Heart right ventricle (tissue), 16 donors: ENCODE results near the gene RIN2. TPM values are rescaled to one million over a fixed set of nuclear protein-coding genes. Genes with fewer than 3 reads are reported as not detected.

Source experiments
- ATAC-seq, 8 donors: fragments of 200-7000 bp; cut with Tn5 transposase; one replicate each; pipeline ENCODE4 v1.9.1; 2020; ENCODE audit warnings: mild to moderate bottlenecking in 8 of 8, moderate library complexity in 8 of 8, moderate number of reproducible peaks in 1 of 8
- DNase-seq, 2 donors: peaks; one replicate each; pipeline ENCODE4 v3.0.0-alpha.2; 2020
- H3K27ac ChIP-seq, 10 donors: fragments of 200-600 bp; sonication (generic) in 2 of 10; one replicate each; pipeline versions ENCODE4 v1.5.0 to v1.8.0; 2020 to 2022; ENCODE audit warnings: mild to moderate bottlenecking in 3 of 10
- H3K27me3 ChIP-seq, 7 donors: fragments of 200-600 bp; one replicate each; pipeline ENCODE4 v1.8.0; 2021 to 2022; ENCODE audit warnings: mild to moderate bottlenecking in 2 of 7
- H3K36me3 ChIP-seq, 9 donors: fragments of 200-600 bp; sonication (generic) in 1 of 9; one replicate each; pipeline versions ENCODE4 v1.5.0 to v1.8.0; 2020 to 2022; ENCODE audit warnings: mild to moderate bottlenecking in 2 of 9
- H3K4me1 ChIP-seq, 9 donors: fragments of 200-600 bp; sonication (generic) in 1 of 9; one replicate each; pipeline versions ENCODE4 v1.5.0 to v1.8.0; 2020 to 2022; ENCODE audit warnings: mild to moderate bottlenecking in 4 of 9
- H3K4me3 ChIP-seq, 10 donors: fragments of 200-600 bp; sonication (generic) in 2 of 10; one replicate each; pipeline versions ENCODE4 v1.5.0 to v1.8.0; 2020 to 2022; ENCODE audit warnings: mild to moderate bottlenecking in 7 of 10, moderate library complexity in 2 of 10
- H3K9me3 ChIP-seq, 11 donors: fragments of 200-600 bp in 10 of 11; sonication (generic) in 2 of 11; one replicate each; pipeline versions ENCODE4 v1.5.0 to v1.8.0; 2013 to 2022; ENCODE audit warnings: mild to moderate bottlenecking in 2 of 11, control low read depth in 1 of 11, moderate library complexity in 1 of 11
- WGBS, 2 donors: extraction: QIAGEN DNeasy Blood & Tissue Kit; methylation state at CpG; one replicate each; pipeline ENCODE4 v1.1.7; 2013; ENCODE audit warnings: inconsistent platforms in 1 of 2; 5-methylcytosine and 5-hydroxymethylcytosine counted together
- intact Hi-C, 10 donors: fragments of 100-400 bp; cut with DNase I; formaldehyde crosslinking; loops; one replicate each; pipeline versions ENCODE4 v1.11.1 to v1.14.2; 2022
- polyA plus RNA-seq, 2 donors: library from polyadenylated mRNA; stranded (reverse); fragments of 200-250 nt; gene quantifications; one replicate each; pipeline ENCODE4 v1.2.3, GENCODE V29; 2013
- total RNA-seq, 10 donors: library from RNA; stranded (reverse); fragmentation: NEBNext Ultra II Directional in 3 of 10; extraction: Animal tissue kit (Norgen Biotek cat#: 25700) in 3 of 10; gene quantifications; one replicate each; pipeline versions ENCODE4 v1.2.1 to v1.2.4, GENCODE V29; 2021 to 2023
- TF ChIP-seq, protein P1 (sequence below), 9 donors: fragments of 200-600 bp; sonication (generic) in 2 of 9; IDR thresholded peaks; one replicate each; pipeline versions ENCODE4 v1.5.0 to v1.8.0; 2021 to 2022; ENCODE audit warnings: antibody characterized with exemption in 9 of 9, mild to moderate bottlenecking in 5 of 9, moderate library complexity in 1 of 9
- donor health status: Arrhythmogenic right ventricular cardiomyopathy.
- donor health status: ischemic (EF 13 %, LVEDD 7.1; RV severe dilation, severe dysfunction).
- donor health status: healthy with polysubstance abuse.
- donor health status: DM: no; HTN: yes; CAD: no.
- donor health status: DM: no; HTN: no; CAD: no.
- donor health status: ischemic (EF 25% LVEDD 6.9; RV normal size, moderate dysfunction).
- donor health status: ischemic (EF 25% LVEDD 5.7; RV mildly dilated, moderate dysfunction).
- donor health status: healthy.
- donor health status: DM: yes; HTN: yes; CAD: no.
- donor health status: Ischemic cardiomyopathy.
- donor health status: ischemic (EF 35%, LVEDD 5.7; RV mildly dilated, moderate dysfunction).
- donor health status: nonischemic (EF 11% LVEDD 7.7; RV severe dilation, severe dysfunction).
- donor health status: DM: yes; HTN: yes; CAD: no.
- donor health status: PGD.
- donor health status: ischemic (EF 29% LVEDD 5.4; RV normal size, mild dysfunction).
- donor health status: nonischemic (EF 23%, LVEDD 6.1; RV moderate dilation, normal function).

Gene RIN2
- total and polyA plus RNA-seq, 12 donors = 9.0 to 66.2 (median 60.5) TPM

DNA sequence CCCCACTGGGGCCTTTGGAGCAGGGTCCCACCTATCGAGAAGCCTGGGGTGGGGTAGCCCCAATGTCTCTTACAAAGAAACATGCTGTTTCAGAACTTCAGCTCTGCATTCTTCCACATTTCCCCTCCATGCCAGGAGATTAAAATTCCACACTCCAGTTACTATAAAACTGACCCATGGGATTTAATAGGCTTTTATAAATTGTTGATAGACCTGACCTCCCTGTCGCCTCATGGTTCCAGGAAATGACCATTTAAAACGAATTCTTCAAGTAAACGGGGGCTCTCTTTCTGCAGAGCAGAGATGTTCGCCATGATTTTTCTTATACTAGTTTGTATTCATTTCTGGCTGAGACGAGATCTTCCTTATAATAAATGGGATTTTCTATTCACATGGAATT is 19.3 kb downstream of the RIN2 start:
- H3K4me3 ChIP-seq = no peak overlapping the region
- no peaks in the 10 kb centered on the region for H3K9me3 ChIP-seq
- WGBS, 2 donors = 46 to 48% methylated on average over 6 of the region's 6 CpGs
- peak overlapping the region in 8 of 10 donors; percentile 2 to 71 (median 57) for H3K27ac ChIP-seq
- no peak for DNase-seq
- H3K36me3 ChIP-seq = peaks cover 0 to 4% (median 0%) of the 10 kb centered on the region in 9 donors
- H3K27me3 ChIP-seq = no peaks in the 10 kb centered on the region
- ATAC-seq = no peak
- intact Hi-C loops = loop anchor here in 2 of 10 donors (5.0 to 10.0 kb wide), 2 partner anchors 83 to 220 kb away; no protein-coding TSS in a partner anchor
- TF ChIP-seq, protein P1, sequence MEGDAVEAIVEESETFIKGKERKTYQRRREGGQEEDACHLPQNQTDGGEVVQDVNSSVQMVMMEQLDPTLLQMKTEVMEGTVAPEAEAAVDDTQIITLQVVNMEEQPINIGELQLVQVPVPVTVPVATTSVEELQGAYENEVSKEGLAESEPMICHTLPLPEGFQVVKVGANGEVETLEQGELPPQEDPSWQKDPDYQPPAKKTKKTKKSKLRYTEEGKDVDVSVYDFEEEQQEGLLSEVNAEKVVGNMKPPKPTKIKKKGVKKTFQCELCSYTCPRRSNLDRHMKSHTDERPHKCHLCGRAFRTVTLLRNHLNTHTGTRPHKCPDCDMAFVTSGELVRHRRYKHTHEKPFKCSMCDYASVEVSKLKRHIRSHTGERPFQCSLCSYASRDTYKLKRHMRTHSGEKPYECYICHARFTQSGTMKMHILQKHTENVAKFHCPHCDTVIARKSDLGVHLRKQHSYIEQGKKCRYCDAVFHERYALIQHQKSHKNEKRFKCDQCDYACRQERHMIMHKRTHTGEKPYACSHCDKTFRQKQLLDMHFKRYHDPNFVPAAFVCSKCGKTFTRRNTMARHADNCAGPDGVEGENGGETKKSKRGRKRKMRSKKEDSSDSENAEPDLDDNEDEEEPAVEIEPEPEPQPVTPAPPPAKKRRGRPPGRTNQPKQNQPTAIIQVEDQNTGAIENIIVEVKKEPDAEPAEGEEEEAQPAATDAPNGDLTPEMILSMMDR (IDR thresholded peaks at IDR 0.05) = no peak
- H3K4me1 ChIP-seq = peaks cover 36 to 88% (median 79%) of the 10 kb centered on the region in 9 donors

- TF ChIP-seq, protein P1 (IDR thresholded peaks at IDR 0.05) = no peak
- intact Hi-C loops = loop anchor here in 2 of 10 donors (5.0 to 10.0 kb wide), 2 partner anchors 83 to 219 kb away; no protein-coding TSS in a partner anchor
- no peak for DNase-seq
- Histone ChIP-seq H3K27ac (peak overlapping the region in 8 of 10 donors; percentile 3 to 71 (median 60)), H3K4me3 (no peak overlapping the region), H3K9me3 (no peaks in the 10 kb centered on the region), H3K36me3 (no peaks in the 10 kb centered on the region), H3K4me1 (peaks cover 36 to 83% (median 76%) of the 10 kb centered on the region in 9 donors), H3K27me3 (no peaks in the 10 kb centered on the region)
- no peak for ATAC-seq
- 56 to 70% methylated on average over 3 of the region's 3 CpGs for WGBS, 2 donors
Measured at GRCh38 chr20:19777981-19778380, 19.9 kb downstream of the RIN2 start.

GRCh38 chr20:19778404-19778803 is 20.3 kb downstream of the RIN2 start:
- Histone ChIP-seq H3K4me1 (peaks cover 32 to 80% (median 73%) of the 10 kb centered on the region in 9 donors), H3K36me3 (no peaks in the 10 kb centered on the region), H3K9me3 (no peaks in the 10 kb centered on the region), H3K4me3 (no peak overlapping the region), H3K27ac (peak overlapping the region in 8 of 10 donors; percentile 37 to 71 (median 60)), H3K27me3 (no peaks in the 10 kb centered on the region)
- DNase-seq = no peak
- peak in 2 of 8 donors; percentile 36 for ATAC-seq
- WGBS, 2 donors = 70% methylated on average over 3 of the region's 3 CpGs
- TF ChIP-seq, protein P1 (IDR thresholded peaks at IDR 0.05) = no peak
- intact Hi-C loops = loop anchor here in 2 of 10 donors (5.0 to 10.0 kb wide), 2 partner anchors 84 to 219 kb away; no protein-coding TSS in a partner anchor

DNA sequence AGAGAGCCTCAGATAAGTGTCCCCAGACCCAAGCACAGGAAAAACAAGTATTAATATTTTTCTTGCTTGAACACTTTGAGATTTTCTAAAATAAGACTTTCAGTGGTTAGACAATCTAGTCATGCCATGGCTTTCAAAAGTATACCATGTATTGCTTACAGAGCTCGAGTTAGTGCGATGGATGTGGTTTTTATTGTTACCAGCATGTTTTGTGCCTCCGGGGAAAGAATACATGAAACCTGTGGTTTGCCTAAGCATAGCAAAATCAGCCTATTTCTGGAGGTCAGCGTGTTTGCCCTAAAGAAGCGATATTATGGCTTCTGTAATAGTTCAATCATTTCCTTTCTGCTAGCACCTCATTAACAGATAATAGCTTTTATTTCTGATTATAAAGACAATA is 21.6 kb downstream of the RIN2 start:
- DNase-seq (no peak), ATAC-seq (no peak)
- Histone ChIP-seq H3K27me3 (no peaks in the 10 kb centered on the region), H3K36me3 (no peaks in the 10 kb centered on the region), H3K9me3 (no peaks in the 10 kb centered on the region), H3K4me1 (peaks cover 42 to 80% (median 73%) of the 10 kb centered on the region in 9 donors), H3K4me3 (no peak overlapping the region), H3K27ac (peak overlapping the region; percentile 6 to 71 (median 49))
- intact Hi-C loops = loop anchor here in 9 of 10 donors (5.0 to 10.0 kb wide), 6 partner anchors 85 to 218 kb away; no protein-coding TSS in a partner anchor
- WGBS, 2 donors = 91 to 92% methylated on average over 5 of the region's 5 CpGs
- TF ChIP-seq, protein P1 (IDR thresholded peaks at IDR 0.05) = no peak
